ENCODE data around the gene HMGXB3.
A peak's percentile ranks its signal among the peaks of the same experiment; 100 is the strongest.

Gene HMGXB3

GRCh38 chr5:149990518-149991376 lies 9.8 kb upstream of the HMGXB3 start:
- DNase-seq (ENCODE audit: low read depth), result peak; percentile 33

GRCh38 chr5:149993471-149993870 lies 7.1 kb upstream of the HMGXB3 start:
- DNase-seq (ENCODE audit: low read depth), result no peak

GRCh38 chr5:149995385-149996204 lies 4.9 kb upstream of the HMGXB3 start:
- DNase-seq (ENCODE audit: low read depth), result no peak

- no peak for DNase-seq (ENCODE audit: low read depth)
These were observed 4.2 kb upstream of the HMGXB3 start for GRCh38 chr5:149996205-149996890.

- DNase-seq (ENCODE audit: low read depth), result no peak
These were observed 2.3 kb upstream of the HMGXB3 start for GRCh38 chr5:149998281-149998680.

GRCh38 chr5:149999359-149999758 lies 1.2 kb upstream of the HMGXB3 start:
- DNase-seq (ENCODE audit: low read depth), result no peak

GRCh38 chr5:149999866-150000255 lies 678 bp upstream of the HMGXB3 start:
- no peak for DNase-seq (ENCODE audit: low read depth)

GRCh38 chr5:150000990-150001659 lies 586 bp downstream of the HMGXB3 start:
- DNase-seq (ENCODE audit: low read depth), result peak; percentile 22

- DNase-seq (ENCODE audit: low read depth), result peak; percentile 22
These were observed 1.3 kb downstream of the HMGXB3 start for GRCh38 chr5:150001660-150002486.

- no peak for DNase-seq (ENCODE audit: low read depth)
These were observed 5.8 kb downstream of the HMGXB3 start for GRCh38 chr5:150006318-150006717.

- DNase-seq (ENCODE audit: low read depth), result no peak
These were observed 6.5 kb downstream of the HMGXB3 start for GRCh38 chr5:150007050-150007449.

GRCh38 chr5:150009671-150010387 lies 9.3 kb downstream of the HMGXB3 start:
- DNase-seq (ENCODE audit: low read depth), result no peak

GRCh38 chr5:150013931-150014330 lies 13.4 kb downstream of the HMGXB3 start:
- DNase-seq (ENCODE audit: low read depth), result no peak

- no peak for DNase-seq (ENCODE audit: low read depth)
These were observed 13.9 kb downstream of the HMGXB3 start for GRCh38 chr5:150014456-150014855.

- DNase-seq (ENCODE audit: low read depth), result no peak
These were observed 14.9 kb downstream of the HMGXB3 start for GRCh38 chr5:150015415-150015814.

- DNase-seq (ENCODE audit: low read depth), result no peak
These were observed 16.0 kb downstream of the HMGXB3 start for GRCh38 chr5:150016537-150016936.

GRCh38 chr5:150017226-150018005 lies 16.9 kb downstream of the HMGXB3 start:
- DNase-seq (ENCODE audit: low read depth), result no peak

GRCh38 chr5:150020249-150020648 lies 19.7 kb downstream of the HMGXB3 start:
- no peak for DNase-seq (ENCODE audit: low read depth)

- no peak for DNase-seq (ENCODE audit: low read depth)
These were observed 21.1 kb downstream of the HMGXB3 start for GRCh38 chr5:150021491-150022157.

Measured in stimulated activated CD8-positive, alpha-beta memory T cell treated with anti-CD3 and anti-CD28 coated beads, Interleukin-4, amount 100 ng/mL, for 24 hours (primary cell).